GM10847 (cell line): ENCODE results near the gene NKTR.

ENCODE experiments used
- POLR2A ChIP-seq: IDR thresholded peaks from 2 replicates; pipeline ENCODE4 v1.6.1; 2011; ENCODE audit not compliant: insufficient read length; ENCODE audit errors: extremely low read depth

NKTR gene

GRCh38 chr3:42632146-42632545 lies 31.7 kb downstream of the NKTR start:
- no peak for TF ChIP-seq POLR2A

GRCh38 chr3:42633544-42633943 lies 33.1 kb downstream of the NKTR start:
- TF ChIP-seq POLR2A, result no peak

GRCh38 chr3:42635111-42635510 lies 34.6 kb downstream of the NKTR start:
- no peak for TF ChIP-seq POLR2A

DNA sequence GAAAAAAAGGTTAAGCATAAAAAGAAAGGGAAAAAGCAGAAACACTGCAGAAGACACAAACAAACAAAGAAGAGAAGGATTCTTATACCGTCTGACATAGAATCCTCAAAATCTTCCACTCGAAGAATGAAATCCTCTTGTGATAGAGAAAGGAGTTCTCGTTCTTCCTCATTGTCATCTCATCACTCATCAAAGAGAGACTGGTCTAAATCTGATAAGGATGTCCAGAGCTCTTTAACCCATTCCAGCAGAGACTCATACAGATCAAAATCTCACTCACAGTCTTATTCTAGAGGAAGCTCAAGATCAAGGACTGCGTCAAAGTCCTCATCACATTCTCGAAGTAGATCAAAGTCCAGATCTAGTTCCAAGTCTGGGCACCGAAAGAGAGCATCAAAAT lies 36.5 kb downstream of the NKTR start:
- TF ChIP-seq POLR2A, result no peak

GRCh38 chr3:42638339-42638842 lies 37.9 kb downstream of the NKTR start:
- TF ChIP-seq POLR2A, result no peak

DNA sequence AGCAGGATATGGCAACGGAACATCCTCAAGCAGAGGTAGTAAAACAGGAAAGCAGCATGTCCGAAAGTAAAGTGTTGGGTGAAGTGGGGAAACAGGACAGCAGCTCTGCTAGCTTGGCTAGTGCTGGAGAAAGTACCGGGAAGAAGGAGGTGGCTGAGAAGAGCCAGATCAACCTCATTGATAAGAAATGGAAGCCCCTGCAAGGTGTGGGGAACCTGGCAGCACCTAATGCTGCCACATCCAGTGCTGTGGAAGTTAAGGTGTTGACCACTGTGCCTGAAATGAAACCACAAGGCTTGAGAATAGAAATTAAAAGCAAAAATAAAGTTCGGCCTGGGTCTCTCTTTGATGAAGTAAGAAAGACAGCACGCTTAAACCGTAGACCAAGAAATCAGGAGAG lies 38.7 kb downstream of the NKTR start:
- no peak for TF ChIP-seq POLR2A

GRCh38 chr3:42640129-42640528 lies 39.6 kb downstream of the NKTR start:
- TF ChIP-seq POLR2A, result no peak

DNA sequence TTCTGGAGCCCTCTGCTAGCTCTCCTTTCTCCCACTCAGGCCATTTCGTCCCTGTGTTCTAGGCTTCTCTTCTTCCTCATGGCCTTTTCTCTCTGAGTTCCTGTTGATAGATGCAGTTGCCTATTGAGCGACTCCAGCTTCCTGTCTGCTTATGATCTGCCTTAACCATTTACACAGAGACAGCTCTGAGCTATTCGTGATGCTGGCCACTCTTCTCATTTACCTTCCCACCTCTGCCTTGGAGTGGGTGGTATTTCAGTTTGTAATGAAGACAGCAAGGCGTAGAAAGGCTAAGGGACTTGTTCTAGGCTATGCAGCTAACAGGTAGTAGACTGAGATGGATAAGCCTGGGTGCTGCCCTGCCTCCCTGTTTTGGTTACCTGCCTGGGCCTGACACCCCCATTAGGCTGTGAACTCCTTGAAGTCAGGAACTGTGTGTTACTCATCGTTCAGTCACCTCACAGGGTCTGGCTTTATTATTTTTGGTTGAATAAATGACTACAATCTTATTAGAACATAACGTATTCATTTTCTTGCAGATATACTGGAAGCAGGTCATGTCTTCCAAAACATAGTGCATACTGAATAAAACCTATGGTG lies 40.4 kb downstream of the NKTR start:
- TF ChIP-seq POLR2A, result no peak

DNA sequence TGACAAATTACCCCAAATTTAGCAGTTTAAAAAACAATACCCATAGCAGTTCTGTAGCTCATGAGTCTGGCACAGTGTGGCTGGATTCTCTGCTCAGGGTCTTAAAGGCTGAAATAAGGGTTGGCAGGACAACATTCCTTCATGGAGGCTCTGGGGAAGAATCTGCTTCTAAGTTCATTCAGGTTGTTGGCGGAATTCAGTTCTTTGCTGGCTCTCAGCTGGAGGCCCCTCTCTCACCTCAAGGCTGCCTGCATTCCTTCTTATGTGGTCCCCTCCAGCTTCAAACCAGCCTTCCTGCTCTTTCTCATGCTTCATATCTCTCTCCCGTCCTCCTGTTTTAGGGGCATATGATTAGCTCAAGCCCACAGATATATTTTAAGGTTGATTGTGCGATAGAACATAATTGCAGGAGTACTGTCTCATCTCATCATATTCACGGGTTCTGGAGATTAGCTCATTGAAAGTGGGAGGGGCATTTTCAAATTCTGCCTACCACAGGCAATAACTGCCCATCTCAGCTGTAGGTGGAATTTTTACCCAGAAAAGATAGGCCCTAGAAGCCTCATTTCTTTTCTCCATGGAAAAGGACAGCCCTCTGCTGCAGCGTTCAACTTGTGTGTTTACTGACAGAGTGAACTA lies 47.5 kb downstream of the NKTR start:
- no peak for TF ChIP-seq POLR2A

- TF ChIP-seq POLR2A, result no peak
These were observed 48.5 kb downstream of the NKTR start for GRCh38 chr3:42649006-42649405.

DNA sequence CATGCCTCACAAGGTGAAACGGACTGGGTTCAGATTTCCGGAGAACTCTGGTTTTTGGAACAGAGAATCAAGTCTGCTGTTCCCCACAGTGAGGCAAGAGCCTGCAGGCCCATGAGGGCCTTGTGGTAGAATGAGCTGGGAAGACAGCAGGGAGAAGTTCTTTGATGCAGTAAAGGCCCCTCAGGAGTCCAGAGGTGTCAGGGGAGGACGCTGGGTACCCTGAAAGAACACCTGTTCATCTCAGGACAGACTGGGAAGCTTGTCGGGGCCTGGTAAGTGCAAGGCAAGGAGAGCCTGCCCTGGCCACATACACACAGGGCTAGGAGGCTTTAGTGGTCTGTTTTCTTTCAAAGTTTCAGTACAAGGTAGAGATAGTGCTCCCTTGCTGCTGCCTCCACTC lies 49.3 kb downstream of the NKTR start:
- TF ChIP-seq POLR2A, result no peak

GRCh38 chr3:42651248-42652091 lies 51.0 kb downstream of the NKTR start:
- no peak for TF ChIP-seq POLR2A

DNA sequence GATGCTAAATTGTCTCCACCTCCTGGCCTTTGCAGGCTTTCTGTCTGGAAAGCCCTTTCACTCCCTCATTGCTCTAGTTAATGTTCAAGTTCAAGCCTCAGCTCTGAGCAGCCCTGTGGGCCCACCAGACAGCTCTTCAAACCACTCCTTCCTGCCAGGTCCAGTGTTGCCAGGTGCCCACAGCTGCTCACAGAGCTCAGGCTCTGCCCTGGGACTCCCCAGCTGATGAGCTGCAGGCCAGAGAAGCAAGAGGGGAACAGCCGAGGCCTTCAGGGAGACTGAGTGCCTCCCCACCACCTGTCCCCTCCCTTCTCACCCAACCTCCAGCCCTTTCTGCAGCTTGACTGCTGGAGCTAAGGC lies 51.7 kb downstream of the NKTR start:
- no peak for TF ChIP-seq POLR2A

DNA sequence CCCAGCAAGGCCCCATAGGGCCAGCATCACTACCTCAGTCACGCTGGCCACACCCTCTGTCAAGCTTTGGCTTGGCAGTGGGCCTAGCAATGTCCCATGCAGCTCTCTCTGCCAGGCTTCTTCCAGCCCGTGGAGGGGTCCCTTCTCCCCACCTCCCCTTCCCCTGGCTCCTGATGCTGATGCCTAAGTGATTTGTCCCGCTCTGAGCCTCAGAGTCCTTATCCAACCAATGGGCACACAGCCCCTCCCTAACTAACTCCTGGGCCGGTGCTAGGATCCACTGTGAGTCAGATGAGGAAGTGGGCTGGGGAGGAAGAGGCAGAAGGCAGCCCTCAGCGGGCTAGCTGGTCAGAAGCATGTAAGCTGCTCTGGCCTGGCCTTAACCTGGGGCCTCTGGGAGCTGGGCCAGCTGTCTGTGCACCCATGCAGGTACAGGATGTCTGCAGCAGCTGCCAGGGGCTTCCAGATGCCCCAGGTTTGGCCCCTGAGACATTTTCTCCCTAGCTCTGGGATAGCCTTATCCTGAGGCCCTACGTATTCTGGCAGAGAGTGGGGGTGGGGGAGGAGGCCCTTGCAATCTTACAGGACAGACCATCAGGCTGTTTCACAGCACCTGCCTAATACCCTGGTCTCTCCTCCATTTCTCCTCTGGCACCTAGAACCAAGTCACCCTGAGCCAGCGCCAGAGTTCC lies 52.3 kb downstream of the NKTR start:
- no peak for TF ChIP-seq POLR2A

- no peak for TF ChIP-seq POLR2A
These were observed 52.7 kb downstream of the NKTR start for GRCh38 chr3:42653303-42653559.

- TF ChIP-seq POLR2A, result no peak
These were observed 53.3 kb downstream of the NKTR start, which contains the start of gene ZBTB47 for GRCh38 chr3:42653560-42654330. Gene ZBTB47 (plus strand): TSS chr3:42653697. CDS start chr3:42658356, 4,659 bp downstream.
